Activated CD4-positive, alpha-beta T cell treated with anti-CD3 and anti-CD28 coated beads, Interleukin-2, Interleukin-4, amounts not matched to agents 100 ng/mL and 50 ng/mL, durations not matched to agents 16 hours and 8 hours (primary cell): ENCODE measurements around the gene FOXF1.

Experiments
- DNase-seq: peaks from one replicate; pipeline ENCODE4 v3.0.0-alpha.2; 2020; ENCODE audit warnings: low spot score

Gene FOXF1

GRCh38 chr16:86505185-86505898 lies 5.0 kb upstream of the FOXF1 start:
- DNase-seq, result no peak

GRCh38 chr16:86505899-86506864 lies 4.1 kb upstream of the FOXF1 start:
- no peak for DNase-seq

GRCh38 chr16:86507173-86508027 lies 2.9 kb upstream of the FOXF1 start:
- DNase-seq, result no peak

- no peak for DNase-seq
Measured at GRCh38 chr16:86508028-86508946, 2.0 kb upstream of the FOXF1 start.

GRCh38 chr16:86508947-86509758 lies 1.2 kb upstream of the FOXF1 start:
- no peak for DNase-seq

- no peak for DNase-seq
Measured at GRCh38 chr16:86509759-86510464, 415 bp upstream of the FOXF1 start.

GRCh38 chr16:86511317-86512161 lies 1.2 kb downstream of the FOXF1 start:
- no peak for DNase-seq

GRCh38 chr16:86512301-86512859 lies 2.1 kb downstream of the FOXF1 start:
- DNase-seq, result no peak

- DNase-seq, result no peak
Measured at GRCh38 chr16:86512860-86513470, 2.6 kb downstream of the FOXF1 start.

- DNase-seq, result no peak
Measured at GRCh38 chr16:86513471-86514277, 3.3 kb downstream of the FOXF1 start.

- no peak for DNase-seq
Measured at GRCh38 chr16:86514481-86515376, 4.4 kb downstream of the FOXF1 start.

GRCh38 chr16:86515413-86515776 lies 5.1 kb downstream of the FOXF1 start:
- no peak for DNase-seq

- no peak for DNase-seq
Measured at GRCh38 chr16:86515777-86516622, 5.7 kb downstream of the FOXF1 start.

- DNase-seq, result no peak
Measured at GRCh38 chr16:86516623-86517003, 6.3 kb downstream of the FOXF1 start.

GRCh38 chr16:86517033-86517432 lies 6.7 kb downstream of the FOXF1 start:
- no peak for DNase-seq
